Measurements from ENCODE around the gene PIEZO1.

DNA sequence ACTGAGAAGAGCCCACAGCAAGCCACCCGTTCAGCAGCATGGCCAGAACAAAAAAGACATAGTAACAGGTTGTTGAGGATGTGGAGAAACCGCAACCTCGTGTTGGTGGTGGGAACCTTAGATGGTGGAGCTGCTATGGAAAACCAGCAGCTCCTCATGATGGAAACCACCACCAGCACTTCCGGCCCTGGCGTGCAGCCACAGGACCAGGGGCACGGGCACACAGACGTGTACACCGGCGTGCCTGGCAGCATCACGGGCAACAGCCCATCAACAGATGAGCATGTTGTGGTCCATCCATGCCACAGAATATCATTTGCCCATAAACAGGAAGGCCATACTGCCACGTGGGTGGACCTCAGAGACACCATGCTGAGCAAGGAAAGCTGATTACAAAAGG, 66.8 kb downstream of the PIEZO1 start:
- no peak for TF ChIP-seq POLR2A (IDR thresholded peaks at IDR 0.05)
- TF ChIP-seq, protein P1, sequence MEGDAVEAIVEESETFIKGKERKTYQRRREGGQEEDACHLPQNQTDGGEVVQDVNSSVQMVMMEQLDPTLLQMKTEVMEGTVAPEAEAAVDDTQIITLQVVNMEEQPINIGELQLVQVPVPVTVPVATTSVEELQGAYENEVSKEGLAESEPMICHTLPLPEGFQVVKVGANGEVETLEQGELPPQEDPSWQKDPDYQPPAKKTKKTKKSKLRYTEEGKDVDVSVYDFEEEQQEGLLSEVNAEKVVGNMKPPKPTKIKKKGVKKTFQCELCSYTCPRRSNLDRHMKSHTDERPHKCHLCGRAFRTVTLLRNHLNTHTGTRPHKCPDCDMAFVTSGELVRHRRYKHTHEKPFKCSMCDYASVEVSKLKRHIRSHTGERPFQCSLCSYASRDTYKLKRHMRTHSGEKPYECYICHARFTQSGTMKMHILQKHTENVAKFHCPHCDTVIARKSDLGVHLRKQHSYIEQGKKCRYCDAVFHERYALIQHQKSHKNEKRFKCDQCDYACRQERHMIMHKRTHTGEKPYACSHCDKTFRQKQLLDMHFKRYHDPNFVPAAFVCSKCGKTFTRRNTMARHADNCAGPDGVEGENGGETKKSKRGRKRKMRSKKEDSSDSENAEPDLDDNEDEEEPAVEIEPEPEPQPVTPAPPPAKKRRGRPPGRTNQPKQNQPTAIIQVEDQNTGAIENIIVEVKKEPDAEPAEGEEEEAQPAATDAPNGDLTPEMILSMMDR (IDR thresholded peaks at IDR 0.05) = no peak
